ENCODE measurements around the gene NME1. TPM values are rescaled to one million over a fixed set of nuclear protein-coding genes. Genes with fewer than 3 reads are reported as not detected.

Gene NME1
- total and polyA plus RNA-seq, 10 of the 15 experiments (the other 5 are each of a cell fraction or from before 2014, with no cell fraction given) = 273 to 1,362 (median 455) TPM

DNA sequence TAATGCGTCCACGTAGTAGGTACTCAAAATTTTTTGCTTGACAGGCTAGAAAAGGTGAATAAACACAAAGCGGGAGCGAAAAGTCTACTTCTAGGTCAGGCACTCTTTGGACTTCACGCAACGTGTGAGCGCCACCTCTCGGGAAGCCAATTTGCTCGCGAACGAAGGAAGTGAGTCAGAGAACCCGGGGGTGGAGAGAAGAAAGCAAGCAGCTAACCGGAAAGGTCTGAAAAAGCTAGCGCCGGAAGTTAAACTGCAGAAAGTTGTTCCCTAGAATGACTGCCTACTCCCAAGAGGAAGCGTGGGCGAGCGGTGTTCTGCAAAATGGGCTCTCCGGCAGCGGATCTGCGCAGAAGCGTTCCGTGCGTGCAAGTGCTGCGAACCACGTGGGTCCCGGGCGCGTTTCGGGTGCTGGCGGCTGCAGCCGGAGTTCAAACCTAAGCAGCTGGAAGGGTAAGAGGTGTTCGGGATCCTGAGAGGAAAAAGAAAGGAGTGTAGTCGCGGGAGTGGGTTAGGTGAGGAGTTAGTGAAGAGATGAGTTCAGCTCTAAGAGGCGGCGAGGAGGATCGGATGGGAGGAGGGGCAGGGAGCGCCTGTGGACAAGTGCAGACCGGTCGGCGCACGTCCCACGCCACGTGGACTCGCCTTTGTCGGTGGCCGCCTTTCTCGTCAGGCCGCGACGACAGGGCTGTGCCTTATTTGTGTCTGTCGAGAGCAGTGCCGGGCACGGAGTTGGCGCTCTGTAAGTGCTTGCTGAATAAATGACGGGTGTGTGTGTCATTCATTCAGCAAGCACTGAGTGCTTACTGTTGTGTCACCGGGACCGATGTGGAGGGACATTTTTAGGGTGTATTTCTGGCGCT lies at the start of gene NME1 (continued):
- no peak for TF ChIP-seq CBX3 (IDR thresholded peaks at IDR 0.05; ENCODE audit: borderline replicate concordance, low read depth)
- TF ChIP-seq KAT2A (conservative IDR thresholded peaks at IDR 0.05; ENCODE audit: control insufficient read depth, low read depth, low read length) = no peak
- no peak for TF ChIP-seq SMAD1 (IDR thresholded peaks at IDR 0.05; ENCODE audit: low read depth, partially characterized antibody)
- no peak; the same call in 1 of the 2 replicates for TF ChIP-seq ZNF217 (IDR thresholded peaks at IDR 0.05)
- TF ChIP-seq, protein P1, sequence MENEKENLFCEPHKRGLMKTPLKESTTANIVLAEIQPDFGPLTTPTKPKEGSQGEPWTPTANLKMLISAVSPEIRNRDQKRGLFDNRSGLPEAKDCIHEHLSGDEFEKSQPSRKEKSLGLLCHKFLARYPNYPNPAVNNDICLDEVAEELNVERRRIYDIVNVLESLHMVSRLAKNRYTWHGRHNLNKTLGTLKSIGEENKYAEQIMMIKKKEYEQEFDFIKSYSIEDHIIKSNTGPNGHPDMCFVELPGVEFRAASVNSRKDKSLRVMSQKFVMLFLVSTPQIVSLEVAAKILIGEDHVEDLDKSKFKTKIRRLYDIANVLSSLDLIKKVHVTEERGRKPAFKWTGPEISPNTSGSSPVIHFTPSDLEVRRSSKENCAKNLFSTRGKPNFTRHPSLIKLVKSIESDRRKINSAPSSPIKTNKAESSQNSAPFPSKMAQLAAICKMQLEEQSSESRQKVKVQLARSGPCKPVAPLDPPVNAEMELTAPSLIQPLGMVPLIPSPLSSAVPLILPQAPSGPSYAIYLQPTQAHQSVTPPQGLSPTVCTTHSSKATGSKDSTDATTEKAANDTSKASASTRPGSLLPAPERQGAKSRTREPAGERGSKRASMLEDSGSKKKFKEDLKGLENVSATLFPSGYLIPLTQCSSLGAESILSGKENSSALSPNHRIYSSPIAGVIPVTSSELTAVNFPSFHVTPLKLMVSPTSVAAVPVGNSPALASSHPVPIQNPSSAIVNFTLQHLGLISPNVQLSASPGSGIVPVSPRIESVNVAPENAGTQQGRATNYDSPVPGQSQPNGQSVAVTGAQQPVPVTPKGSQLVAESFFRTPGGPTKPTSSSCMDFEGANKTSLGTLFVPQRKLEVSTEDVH (IDR thresholded peaks at IDR 0.05; ENCODE audit: low read depth, partially characterized antibody) = peak; percentile 98
- TF ChIP-seq, protein P2, sequence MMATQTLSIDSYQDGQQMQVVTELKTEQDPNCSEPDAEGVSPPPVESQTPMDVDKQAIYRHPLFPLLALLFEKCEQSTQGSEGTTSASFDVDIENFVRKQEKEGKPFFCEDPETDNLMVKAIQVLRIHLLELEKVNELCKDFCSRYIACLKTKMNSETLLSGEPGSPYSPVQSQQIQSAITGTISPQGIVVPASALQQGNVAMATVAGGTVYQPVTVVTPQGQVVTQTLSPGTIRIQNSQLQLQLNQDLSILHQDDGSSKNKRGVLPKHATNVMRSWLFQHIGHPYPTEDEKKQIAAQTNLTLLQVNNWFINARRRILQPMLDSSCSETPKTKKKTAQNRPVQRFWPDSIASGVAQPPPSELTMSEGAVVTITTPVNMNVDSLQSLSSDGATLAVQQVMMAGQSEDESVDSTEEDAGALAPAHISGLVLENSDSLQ (IDR thresholded peaks at IDR 0.05) = peak; percentile 82
- TF ChIP-seq, protein P3, sequence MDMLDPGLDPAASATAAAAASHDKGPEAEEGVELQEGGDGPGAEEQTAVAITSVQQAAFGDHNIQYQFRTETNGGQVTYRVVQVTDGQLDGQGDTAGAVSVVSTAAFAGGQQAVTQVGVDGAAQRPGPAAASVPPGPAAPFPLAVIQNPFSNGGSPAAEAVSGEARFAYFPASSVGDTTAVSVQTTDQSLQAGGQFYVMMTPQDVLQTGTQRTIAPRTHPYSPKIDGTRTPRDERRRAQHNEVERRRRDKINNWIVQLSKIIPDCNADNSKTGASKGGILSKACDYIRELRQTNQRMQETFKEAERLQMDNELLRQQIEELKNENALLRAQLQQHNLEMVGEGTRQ (IDR thresholded peaks at IDR 0.05; ENCODE audit: borderline replicate concordance, low read depth, low read length) = peak; percentile 75
- TF ChIP-seq, protein P4, sequence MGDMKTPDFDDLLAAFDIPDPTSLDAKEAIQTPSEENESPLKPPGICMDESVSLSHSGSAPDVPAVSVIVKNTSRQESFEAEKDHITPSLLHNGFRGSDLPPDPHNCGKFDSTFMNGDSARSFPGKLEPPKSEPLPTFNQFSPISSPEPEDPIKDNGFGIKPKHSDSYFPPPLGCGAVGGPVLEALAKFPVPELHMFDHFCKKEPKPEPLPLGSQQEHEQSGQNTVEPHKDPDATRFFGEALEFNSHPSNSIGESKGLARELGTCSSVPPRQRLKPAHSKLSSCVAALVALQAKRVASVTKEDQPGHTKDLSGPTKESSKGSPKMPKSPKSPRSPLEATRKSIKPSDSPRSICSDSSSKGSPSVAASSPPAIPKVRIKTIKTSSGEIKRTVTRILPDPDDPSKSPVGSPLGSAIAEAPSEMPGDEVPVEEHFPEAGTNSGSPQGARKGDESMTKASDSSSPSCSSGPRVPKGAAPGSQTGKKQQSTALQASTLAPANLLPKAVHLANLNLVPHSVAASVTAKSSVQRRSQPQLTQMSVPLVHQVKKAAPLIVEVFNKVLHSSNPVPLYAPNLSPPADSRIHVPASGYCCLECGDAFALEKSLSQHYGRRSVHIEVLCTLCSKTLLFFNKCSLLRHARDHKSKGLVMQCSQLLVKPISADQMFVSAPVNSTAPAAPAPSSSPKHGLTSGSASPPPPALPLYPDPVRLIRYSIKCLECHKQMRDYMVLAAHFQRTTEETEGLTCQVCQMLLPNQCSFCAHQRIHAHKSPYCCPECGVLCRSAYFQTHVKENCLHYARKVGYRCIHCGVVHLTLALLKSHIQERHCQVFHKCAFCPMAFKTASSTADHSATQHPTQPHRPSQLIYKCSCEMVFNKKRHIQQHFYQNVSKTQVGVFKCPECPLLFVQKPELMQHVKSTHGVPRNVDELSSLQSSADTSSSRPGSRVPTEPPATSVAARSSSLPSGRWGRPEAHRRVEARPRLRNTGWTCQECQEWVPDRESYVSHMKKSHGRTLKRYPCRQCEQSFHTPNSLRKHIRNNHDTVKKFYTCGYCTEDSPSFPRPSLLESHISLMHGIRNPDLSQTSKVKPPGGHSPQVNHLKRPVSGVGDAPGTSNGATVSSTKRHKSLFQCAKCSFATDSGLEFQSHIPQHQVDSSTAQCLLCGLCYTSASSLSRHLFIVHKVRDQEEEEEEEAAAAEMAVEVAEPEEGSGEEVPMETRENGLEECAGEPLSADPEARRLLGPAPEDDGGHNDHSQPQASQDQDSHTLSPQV (IDR thresholded peaks at IDR 0.05) = no peak
- peak; percentile 96 for TF ChIP-seq TAF1 (IDR thresholded peaks at IDR 0.05; ENCODE audit: borderline replicate concordance, low read depth, low read length)
- TF ChIP-seq ZBED1 (IDR thresholded peaks at IDR 0.05; ENCODE audit: borderline replicate concordance) = peak; percentile 71; the same call in 1 of the 2 replicates
- no peak for TF ChIP-seq ZNF622 (IDR thresholded peaks at IDR 0.05)
- peak; percentile 64 for TF ChIP-seq ATF7 (IDR thresholded peaks at IDR 0.05; ENCODE audit: low read depth)
- TF ChIP-seq IKZF1 (conservative IDR thresholded peaks at IDR 0.05) = peak; percentile 97
- peak; percentile 84; the same call in 1 of the 2 replicates for TF ChIP-seq SMC3 (IDR thresholded peaks at IDR 0.05; ENCODE audit: borderline replicate concordance, low read length)
- TF ChIP-seq ASH2L (IDR thresholded peaks at IDR 0.05; ENCODE audit: borderline replicate concordance, low read depth) = peak; percentile 72; the same call in 1 of the 2 replicates
- TF ChIP-seq NFIC (IDR thresholded peaks at IDR 0.05; ENCODE audit: low read depth, low read length) = no peak; the same call in 1 of the 2 replicates
- TF ChIP-seq HDGF (IDR thresholded peaks at IDR 0.05) = peak; percentile 94
- TF ChIP-seq, protein P5, sequence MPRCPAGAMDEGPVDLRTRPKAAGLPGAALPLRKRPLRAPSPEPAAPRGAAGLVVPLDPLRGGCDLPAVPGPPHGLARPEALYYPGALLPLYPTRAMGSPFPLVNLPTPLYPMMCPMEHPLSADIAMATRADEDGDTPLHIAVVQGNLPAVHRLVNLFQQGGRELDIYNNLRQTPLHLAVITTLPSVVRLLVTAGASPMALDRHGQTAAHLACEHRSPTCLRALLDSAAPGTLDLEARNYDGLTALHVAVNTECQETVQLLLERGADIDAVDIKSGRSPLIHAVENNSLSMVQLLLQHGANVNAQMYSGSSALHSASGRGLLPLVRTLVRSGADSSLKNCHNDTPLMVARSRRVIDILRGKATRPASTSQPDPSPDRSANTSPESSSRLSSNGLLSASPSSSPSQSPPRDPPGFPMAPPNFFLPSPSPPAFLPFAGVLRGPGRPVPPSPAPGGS (IDR thresholded peaks at IDR 0.05; ENCODE audit: borderline replicate concordance, insufficient read depth, low read depth, low read length, poor library complexity, severe bottlenecking) = peak; percentile 70
- peak; percentile 82 for TF ChIP-seq ZZZ3 (IDR thresholded peaks at IDR 0.05; ENCODE audit: control insufficient read depth, insufficient read length, low read depth)

All from GM12878 (cell line).